HG03280 (cell line): Measurements from ENCODE around the gene ANKS6.
A peak's percentile ranks its signal among the peaks of the same experiment; 100 is the strongest.

ENCODE experiments used
- ATAC-seq: cut with Tn5 transposase; IDR thresholded peaks from one replicate; pipeline ENCODE4 v1.9.1; 2021; ENCODE audit warnings: mild to moderate bottlenecking, moderate library complexity; ENCODE audit not compliant: unreplicated experiment

ANKS6 gene

DNA sequence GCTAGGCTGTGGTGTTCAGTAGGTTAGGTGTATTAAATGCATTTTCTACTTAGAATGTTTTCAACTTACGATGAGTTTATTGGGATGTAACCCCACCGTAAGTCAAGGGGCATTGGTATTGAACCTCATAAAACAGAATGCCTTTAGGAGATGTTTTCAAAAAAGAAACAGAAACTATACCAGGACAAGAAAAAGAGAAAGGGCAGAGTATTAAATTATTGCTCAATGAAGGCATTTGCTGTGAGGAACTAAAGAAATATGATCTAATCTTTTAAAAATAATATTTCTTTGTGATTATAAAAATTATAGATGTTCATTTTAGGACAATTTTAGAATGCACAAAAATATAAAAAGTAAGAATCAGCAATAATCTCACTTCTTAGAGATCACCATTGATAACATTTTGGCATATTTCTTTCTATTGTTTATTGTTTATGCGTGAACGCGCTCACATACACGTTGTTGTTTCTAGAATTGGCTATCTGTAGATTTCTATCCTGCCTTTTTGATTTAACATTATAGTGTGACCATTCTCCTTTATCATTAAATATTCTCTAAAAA, 19.1 kb upstream of the ANKS6 start:
- ATAC-seq, result no peak

DNA sequence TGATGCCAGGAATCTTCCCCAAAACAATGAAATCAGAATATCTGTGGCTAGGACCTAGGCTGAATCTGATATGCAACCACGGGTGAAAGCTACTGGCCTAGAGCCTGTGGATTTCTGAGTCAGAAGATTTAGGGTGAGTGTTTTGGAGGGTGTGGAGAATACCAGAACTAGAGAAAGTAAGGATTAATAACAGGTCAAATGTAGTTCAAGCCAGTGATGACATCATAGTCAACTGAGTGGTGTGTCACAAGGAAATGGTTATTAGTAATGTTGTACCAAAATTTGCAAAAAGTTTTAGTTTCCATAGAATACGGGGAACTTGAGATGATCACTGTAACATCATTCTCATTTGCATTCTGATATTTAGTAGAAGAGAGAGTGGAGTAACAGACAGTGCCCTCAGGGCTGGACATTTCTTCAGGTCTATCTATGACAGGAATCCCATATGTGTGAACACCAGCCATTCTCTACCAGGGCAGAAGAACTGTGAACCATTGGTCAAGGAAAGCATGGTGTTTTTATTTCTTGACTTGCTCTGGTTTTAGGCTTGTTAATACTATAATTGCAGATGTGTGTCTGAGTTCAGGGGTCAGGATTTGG, 14.8 kb upstream of the ANKS6 start:
- no peak for ATAC-seq

DNA sequence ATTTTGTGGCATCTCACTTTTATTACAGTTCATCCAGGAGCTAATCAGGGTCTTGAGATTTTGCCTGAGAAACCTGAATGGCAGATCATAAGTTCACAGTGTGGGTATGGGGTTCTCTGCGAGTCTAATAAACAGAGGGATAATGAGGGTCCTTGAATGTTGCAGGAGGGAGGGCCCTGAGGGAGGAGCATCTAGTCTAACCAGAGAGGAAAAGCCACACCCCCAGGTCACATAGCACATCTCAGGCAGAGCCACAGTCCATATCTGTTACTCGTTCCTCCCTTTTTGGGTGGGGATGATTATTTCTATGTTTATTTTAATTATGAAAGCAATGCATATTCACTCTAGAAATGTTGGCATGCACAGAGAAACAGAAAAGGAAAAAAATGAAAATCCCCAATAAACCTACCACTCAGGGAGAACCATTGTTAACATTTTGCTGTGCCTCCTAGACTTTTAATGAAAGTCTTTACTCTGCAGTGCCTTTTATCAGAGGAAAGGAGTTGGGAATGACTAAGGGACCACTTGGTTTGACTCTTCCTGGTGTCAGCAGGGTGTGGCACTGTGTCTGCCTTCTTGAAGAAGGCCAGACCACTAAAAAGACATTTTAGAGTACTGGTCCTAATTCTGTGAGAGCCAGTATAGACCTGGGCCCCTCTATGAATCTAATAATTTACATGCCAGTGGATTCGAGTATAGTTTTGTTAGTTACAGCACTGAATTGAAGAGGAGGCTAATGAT, 13.9 kb upstream of the ANKS6 start:
- no peak for ATAC-seq

DNA sequence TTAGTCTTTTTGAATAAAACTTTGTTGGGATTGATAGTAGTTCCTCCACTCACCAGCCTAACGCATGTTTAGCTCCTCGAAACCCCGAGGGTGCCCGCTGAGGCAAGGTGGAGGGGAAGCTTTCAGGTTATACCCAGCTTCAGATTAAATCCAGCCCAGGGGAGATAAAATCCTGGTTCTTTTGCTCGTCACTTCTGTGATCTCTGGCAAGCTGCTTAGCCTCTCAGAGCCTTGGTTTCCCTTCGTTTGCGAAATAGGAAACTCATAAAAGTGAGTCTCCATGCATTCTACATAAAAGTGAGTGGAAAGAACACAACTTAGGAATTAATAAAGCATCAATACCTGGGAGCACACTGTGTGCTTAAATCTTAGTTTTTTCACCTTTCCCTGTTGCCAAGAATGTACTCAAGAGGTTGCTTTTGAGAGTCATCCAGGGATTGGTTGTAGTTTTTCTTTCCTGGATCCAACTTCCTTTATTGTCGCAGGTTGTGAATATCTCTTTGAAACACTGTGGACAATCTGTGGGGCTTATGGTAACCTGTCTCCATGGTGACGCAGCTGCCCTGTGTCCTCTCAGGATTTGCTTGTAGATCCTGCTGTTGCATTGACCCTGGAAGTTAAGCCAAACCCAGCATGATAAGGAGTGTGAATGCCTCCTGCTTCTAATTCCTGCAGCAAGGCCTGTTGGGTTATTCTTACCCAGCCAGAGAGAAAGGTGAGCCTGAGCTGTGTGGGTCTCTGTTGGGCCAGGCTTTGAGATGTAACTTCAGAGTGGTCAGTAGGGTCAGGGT, 13.2 kb upstream of the ANKS6 start:
- no peak for ATAC-seq

DNA sequence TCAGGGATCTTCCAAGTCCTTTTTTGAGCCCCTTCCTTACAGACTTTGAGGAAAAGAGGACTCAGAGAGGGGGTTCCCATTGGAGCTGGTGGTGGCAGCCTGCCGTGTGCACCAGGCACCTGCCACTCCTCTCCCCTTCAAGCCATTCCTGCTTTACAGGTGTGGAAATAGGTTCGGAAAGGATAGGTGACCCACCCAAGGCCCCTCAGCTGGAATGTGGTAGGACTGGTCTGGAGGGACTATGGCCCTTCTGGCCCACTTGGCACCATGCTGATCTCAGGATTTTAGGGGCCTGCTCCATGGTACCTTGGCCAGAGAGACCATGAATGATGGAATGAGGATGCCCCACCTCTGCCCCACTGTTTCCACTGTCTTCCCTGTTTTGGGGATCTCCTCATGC, 12.5 kb upstream of the ANKS6 start:
- ATAC-seq, result no peak

DNA sequence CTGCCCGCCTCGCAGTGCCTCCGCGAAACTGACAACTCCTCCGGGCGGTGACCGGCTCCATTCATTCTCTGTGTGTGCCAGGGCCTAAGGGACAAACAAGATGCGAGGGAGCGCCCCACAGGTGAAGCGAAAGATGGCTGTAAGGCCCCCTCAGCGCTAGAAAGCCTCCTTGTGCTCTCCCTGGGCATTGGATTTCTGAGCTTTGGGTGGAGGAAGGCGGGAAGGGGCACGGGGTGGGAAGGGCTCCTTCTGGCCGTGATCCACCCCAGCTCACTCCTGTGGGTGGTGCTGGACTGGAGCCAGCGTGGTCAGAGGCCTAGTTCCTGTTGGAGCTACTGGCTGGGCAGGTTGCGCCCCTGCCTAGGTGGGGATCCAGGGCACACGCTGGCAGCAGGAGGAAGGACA, 12.1 kb upstream of the ANKS6 start:
- no peak for ATAC-seq

DNA sequence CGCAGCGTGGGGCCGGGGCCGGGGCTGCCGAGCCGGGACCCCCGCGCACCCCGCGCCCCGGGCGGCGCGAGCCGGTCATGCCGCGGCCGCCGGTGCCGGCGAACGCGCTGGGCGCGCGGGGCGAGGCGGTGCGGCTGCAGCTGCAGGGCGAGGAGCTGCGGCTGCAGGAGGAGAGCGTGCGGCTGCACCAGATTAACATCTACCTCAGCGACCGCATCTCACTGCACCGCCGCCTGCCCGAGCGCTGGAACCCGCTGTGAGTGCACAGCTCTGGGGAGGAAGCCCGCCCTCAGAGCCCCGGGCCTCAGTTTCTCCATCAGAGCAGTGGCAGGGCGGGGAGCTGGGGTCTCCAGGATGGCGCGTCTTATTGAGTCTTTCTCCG, 11.4 kb upstream of the ANKS6 start:
- peak; percentile 23 for ATAC-seq

DNA sequence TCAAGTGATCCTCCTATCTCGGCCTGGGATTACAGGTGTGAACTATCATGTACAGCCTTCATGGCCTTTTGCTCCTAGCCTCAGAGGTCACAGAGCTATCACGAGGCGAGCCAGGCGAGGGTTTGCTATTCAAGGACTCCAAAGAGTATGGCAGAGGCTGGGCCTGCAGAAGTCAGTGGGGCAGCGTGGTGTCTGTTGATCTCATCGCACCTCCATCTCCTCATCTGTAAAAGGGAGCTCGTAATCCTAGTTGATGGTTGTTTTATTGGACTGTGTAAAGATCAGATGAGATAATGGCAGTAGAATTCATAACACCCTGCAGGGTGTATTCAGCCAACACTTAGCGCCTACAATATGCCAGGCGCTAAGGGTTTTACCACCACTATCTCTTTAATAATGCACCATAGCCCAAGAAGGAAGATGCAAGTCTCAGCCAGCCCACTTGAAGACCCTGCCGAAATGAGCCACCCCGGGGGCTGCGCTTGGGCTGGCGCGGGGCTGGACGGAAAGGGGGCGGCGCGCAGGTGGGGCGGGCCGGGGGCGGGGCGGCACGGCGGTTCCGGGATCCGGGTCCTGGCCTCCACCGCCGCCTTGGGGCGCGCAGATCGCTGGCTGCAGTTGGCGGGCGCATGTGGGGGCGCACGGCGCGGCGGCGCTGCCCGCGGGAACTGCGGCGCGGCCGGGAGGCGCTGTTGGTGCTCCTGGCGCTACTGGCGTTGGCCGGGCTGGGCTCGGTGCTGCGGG, 10.9 kb upstream of the ANKS6 start, which contains the start of gene GALNT12:
Gene GALNT12, plus strand, starts transcription at position 601 of the 744 bp plus-strand sequence. Its CDS starts 29 bp downstream, at position 630.
- ATAC-seq, result peak; percentile 45

DNA sequence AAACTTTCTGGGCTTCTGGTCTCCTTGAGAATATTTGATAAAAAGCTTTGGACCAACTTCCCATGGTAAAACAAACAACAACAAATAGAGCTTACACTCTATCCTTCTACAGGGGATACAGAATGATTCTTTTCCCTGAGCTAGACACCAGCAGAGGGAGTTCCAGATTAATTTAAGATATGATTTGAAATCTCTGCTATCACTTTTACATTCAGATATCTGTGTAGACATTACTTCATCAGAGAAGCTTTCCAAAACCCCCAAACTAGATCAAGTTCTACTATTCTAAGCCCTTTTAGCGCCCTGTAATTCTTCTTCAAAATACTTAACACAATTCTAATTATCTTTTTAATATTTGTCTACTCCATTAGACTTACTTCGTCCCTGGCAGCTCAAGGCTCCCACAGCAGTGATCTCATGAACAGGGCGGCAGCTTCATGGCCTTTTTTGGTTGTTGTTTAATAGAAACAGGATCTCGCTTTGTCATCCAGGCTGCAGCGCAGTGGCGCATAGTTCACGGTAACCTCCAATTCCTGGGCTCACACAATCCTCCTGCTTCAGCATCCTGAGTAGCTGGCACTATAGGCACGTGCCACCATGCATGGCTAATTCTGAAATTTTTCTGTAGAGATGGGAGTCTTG, 10.2 kb upstream of the ANKS6 start:
- ATAC-seq, result no peak

DNA sequence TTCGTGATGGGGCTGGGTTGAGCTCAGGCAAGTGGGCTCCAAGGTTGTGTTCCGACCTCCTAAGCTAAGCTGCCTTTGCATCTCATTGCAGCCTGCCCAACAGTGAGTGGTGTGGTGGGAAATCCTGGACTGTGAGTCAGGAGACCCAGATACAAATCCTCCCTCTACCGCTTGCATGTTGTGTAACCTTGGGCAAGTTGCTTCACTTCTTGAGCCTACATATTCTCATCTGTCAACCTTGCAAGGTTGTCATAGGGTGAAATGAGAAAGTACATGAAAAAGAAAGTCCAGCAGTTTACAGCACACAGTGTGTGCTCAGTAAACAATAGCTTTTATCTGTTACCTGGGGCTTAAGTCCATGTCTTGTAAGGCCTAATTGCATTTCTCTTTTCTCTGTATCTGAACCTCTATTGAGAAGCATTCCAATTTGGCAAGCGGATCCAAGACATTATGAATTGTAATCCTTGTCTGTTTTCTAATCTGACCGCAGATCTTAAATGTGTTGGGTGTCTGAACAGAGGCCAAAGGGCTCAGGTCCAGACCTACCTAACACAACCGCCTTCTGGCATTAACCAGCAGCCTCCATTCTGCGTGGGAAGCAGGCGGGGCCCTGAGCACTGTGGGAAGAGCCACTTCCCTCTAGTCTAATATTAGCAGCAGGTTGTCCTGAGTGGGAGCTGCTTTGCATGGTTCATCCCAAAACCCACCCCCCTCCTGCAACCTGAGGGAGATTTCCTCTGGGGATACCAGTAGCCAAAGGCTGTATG, 9.3 kb upstream of the ANKS6 start:
- no peak for ATAC-seq

DNA sequence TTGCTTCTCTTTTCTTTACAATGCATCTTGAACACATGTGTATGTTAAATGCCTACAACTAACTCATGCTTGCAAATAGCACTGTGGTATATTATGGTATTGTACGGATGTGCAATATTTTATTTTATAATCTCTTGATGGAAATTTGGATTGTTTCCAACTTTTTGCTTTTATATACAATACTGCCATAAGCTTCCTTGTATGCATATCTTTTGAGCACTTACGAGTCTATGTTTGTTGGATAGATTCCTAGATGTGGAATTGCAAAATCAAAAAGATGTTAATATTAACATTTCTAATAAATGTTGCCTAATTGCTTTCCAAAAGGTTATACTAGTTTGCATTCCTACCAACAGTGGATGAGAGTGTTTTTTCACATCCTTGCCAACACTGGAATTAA, 7.7 kb upstream of the ANKS6 start:
- ATAC-seq, result no peak

DNA sequence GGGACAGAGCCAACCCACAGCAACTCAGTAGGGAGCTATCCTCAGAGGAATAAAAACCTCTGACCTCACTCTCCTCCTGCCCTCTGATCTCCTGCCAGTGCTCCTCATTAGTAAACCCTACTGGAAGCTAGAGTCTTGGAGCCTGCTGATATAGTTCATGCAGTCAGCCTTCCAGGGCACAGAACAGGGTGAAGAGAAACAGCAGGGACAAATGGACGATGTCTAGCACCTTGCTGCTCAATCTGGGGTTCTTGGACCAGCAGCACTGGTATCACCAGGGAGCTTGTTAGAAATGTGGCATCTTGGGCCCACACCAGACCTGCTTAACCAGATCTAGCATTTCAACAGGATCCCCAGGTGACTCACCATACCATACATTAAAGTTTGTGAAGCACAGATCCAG, 5.6 kb upstream of the ANKS6 start:
- no peak for ATAC-seq

DNA sequence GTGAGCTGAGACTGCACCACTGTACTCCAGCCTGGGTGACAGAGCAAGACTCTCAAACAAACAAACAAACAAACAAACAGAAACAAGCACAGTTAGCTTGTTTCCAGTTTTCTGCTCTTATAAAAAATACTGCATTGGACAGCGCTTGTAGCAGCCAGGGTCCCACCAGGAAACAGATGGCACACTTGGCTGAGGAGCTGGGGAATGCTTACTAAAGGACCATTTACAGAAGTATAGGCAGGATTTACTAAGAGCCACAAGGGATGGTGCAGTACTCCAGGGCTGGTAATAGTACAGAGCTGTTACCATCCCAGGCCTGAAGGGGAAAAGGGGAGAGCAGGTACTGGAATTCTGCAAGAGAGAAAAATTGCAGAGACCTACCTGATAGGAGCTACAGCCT, 5.2 kb upstream of the ANKS6 start:
- no peak for ATAC-seq

DNA sequence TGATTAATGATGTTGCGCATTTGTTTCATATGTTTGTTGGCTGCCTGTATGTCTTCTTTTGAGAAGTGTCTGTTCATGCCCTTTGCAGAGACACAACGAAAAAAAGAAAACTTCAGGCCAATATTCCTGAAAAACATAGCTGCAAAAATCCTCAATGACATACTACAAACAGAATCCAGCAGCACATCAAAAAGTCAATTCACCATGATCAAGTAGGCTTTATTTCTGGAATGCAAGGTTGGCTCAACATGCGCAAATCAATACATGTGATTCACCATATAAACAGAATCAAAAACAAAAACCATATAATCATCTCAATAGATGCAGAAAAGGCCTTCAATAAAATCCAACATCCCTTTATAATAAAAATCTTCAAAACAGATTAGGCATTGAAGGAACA, 1.9 kb upstream of the ANKS6 start:
- ATAC-seq, result no peak

DNA sequence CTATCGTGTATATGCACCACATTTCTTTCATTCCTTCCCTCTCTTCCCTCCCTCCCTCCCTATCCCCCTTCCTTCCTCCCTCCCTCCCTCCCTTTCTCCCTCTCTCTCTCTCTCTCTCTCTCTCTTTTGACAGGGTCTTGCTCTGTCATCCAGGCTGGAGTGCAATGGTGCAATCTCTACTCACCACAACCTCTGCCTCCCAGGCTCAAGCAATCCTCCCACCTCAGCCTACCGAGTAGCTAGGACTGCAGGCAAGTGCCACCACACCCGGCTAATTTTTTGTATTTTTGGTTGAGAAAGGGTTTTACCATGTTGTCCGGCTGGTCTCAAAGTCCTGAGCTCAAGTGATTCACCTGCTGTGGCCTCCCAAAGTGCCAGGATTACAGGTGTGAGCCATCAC, 1.1 kb upstream of the ANKS6 start:
- ATAC-seq, result no peak

DNA sequence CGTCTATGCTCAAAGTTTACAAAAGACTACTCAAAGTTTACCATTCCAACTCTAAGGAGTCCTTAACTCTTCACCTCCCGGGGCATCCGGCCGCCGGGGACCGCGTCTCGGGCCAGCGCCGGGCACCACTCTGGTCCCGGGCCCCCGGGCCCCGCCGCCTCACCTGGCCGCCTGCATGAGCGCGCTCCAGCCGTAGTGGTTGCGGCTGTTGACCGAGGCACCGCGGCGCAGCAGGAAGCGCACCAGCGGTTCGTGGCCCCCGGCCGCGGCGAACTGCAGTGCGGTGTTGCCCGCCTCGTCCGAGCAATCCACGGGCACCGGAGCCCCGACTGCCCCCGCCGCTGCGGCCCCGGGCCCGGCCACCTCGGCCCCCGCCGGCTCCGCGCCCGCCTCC, 388 bp downstream of the ANKS6 start:
- ATAC-seq, result peak; percentile 36

DNA sequence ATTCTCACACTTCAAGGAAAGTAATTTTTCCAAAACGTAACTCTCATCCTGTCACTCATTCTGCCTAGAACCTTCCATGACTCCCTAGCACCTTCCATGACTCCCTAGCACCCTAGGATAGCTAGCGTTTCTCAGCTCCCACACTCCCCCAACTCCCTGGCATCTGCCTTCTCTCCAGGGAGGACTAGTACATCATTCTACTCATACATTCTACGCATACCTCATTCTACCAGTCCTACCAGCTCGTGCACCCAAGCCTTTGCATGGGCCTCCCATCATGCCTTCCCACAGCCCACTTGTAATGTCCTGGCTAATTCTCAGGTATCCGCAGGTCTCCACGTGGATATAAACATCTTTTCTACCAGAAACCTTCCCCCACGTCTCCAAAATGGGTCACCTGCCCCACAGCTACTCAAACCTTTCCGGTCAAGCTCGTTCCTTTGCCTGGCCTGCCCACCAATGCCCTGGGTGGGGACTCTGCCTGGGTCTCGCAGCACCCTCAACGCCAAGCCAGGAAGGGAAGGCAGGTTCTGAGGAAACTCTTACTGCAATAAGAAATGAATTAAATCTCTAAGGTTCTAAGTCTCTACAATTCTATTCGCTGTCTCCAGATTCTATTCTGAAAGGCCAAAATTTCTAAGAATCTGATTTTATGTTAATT, 930 bp downstream of the ANKS6 start:
- ATAC-seq, result no peak

DNA sequence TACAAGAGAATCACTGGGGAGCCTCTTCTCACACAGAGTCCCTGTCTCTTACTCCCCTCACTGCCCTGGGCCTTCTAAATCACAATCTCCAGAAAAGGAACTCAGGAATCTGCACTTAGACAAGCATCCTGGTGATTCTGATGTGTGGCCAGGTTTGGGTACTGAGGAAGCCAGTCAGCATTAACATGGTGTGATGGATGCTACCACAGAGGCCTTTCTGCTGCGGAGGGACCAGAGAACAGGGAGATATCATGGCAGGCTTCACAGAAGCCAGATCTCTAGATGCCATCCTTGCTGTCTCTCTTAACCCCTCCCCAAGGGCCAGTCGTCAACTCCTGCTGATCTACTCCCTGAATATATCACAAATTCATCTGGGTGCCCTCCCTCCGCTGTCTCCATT, 1.6 kb downstream of the ANKS6 start:
- ATAC-seq, result no peak

DNA sequence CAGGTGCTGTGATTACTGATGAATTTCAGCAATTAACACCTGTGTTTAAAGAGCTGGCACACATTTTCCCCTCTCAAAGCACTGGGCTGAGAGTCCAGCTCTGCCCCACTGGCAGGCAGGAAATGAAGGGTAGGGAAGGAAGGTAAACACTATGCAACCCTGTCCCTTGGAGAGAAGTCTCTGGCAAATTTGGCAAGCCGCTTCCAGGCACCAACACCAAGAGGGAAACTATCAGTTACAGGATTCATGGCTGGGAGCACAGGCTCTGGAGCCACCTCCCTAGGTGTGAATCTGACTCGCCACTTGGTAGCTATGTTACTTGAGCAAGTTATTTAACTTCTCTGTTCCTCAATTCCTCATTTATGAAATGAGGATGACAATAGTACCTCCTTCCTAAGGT, 3.3 kb downstream of the ANKS6 start:
- ATAC-seq, result no peak
